Activated CD4-positive, alpha-beta T cell treated with anti-CD3 and anti-CD28 coated beads for 36 hours (primary cell): ENCODE data around the gene SMCHD1. TPM values are rescaled to one million over a fixed set of nuclear protein-coding genes. Genes with fewer than 3 reads are reported as not detected.
"Not testable (repeated sequence)": the region's sequence is repeated elsewhere in the genome, so short reads cannot be mapped to it uniquely, and the experiment has no call there.

Source experiments
- ATAC-seq: fragments of 200-7000 bp; cut with Tn5 transposase; one replicate; pipeline ENCODE4 v1.10.0; 2021; ENCODE audit warnings: mild to moderate bottlenecking, moderate library complexity
- CTCF ChIA-PET: fragments of 350-600 bp; sonication (Branson Sonifier 250); formaldehyde crosslinking; loops from one replicate; lab custom pipeline; 2021; ENCODE audit warnings: antibody characterized with exemption; lab: Charles Lee
- POLR2A ChIA-PET: fragments of 350-600 bp; sonication (Branson Sonifier 250); formaldehyde crosslinking; loops from one replicate; lab custom pipeline; 2021; ENCODE audit warnings: antibody characterized with exemption, inconsistent platforms; lab: Charles Lee
- DNase-seq: peaks from one replicate; pipeline ENCODE4 v3.0.0-alpha.2; 2020
- H3K27ac Mint-ChIP-seq: one replicate; pipeline ENCODE4 v1.8.0; 2021; ENCODE audit warnings: mixed read lengths
- H3K27me3 Mint-ChIP-seq: one replicate; pipeline ENCODE4 v1.8.0; 2021; ENCODE audit warnings: mixed read lengths
- H3K36me3 Mint-ChIP-seq: one replicate; pipeline ENCODE4 v1.8.0; 2021; ENCODE audit warnings: low read depth, mixed read lengths
- H3K4me1 Mint-ChIP-seq: one replicate; pipeline ENCODE4 v1.8.0; 2021; ENCODE audit warnings: mixed read lengths
- H3K4me3 Mint-ChIP-seq: one replicate; pipeline ENCODE4 v1.8.0; 2021; ENCODE audit warnings: mild to moderate bottlenecking, moderate library complexity, mixed read lengths
- H3K9me3 Mint-ChIP-seq: one replicate; pipeline ENCODE4 v1.8.0; 2021; ENCODE audit warnings: low read depth, mixed read lengths
- intact Hi-C, 2 experiments: fragments of 100-400 bp; cut with DNase I in 1 of 2; cut with micrococcal nuclease in 1 of 2; formaldehyde crosslinking; loops; one replicate each; pipeline versions ENCODE4 v1.14.2 to v1.15.1; 2022 to 2024; cut with DNase I, micrococcal nuclease
- total RNA-seq, 2 experiments: library from RNA; stranded (reverse); gene quantifications; one replicate each; pipeline ENCODE4 v1.2.3, GENCODE V29; 2021

The SMCHD1 gene
- total RNA-seq, 2 experiments from 2014 or later = 89.5 to 121 TPM

GRCh38 chr18:2811416-2811815 is 155.9 kb downstream of the SMCHD1 start:
- DNase-seq (no peak), ATAC-seq (no peak)
- ChIA-PET POLR2A (no interaction called here), CTCF (no interaction called here)
- H3K4me1 Mint-ChIP-seq = no peaks in the 10 kb centered on the region
- H3K27ac Mint-ChIP-seq = no peak overlapping the region
- no peak overlapping the region for H3K4me3 Mint-ChIP-seq
- intact Hi-C loops = no loop called here
- peaks cover 37% of the 10 kb centered on the region for H3K9me3 Mint-ChIP-seq
- no peaks in the 10 kb centered on the region for H3K27me3 Mint-ChIP-seq
- H3K36me3 Mint-ChIP-seq = peaks cover 12% of the 10 kb centered on the region

DNA sequence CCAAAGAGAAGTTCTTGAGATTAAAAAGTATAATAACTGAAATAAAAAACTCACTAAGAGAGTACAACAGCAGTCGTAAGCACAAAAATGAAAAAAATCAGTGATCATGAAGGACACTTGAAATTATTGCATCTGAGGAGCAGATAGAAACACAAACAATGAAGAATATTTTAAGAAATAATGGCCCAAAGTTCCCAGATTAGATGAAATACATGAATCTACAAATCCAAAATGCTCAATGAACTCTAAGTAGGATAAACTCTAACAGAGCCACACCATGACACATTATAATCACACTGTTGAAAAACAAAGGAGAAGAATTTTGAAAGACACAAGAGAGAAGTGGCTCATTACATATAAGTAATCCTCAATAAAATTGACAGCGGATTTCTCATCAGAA is 159.4 kb downstream of the SMCHD1 start:
- H3K27ac Mint-ChIP-seq = no peak overlapping the region
- intact Hi-C loops = no loop called here
- no peak for ATAC-seq
- CTCF ChIA-PET = no interaction called here
- H3K27me3 Mint-ChIP-seq = no peaks in the 10 kb centered on the region
- H3K4me1 Mint-ChIP-seq = no peaks in the 10 kb centered on the region
- no peak overlapping the region for H3K4me3 Mint-ChIP-seq
- peaks cover 35% of the 10 kb centered on the region for H3K9me3 Mint-ChIP-seq
- DNase-seq = no peak
- H3K36me3 Mint-ChIP-seq = peaks cover 5% of the 10 kb centered on the region
- POLR2A ChIA-PET = no interaction called here

DNA sequence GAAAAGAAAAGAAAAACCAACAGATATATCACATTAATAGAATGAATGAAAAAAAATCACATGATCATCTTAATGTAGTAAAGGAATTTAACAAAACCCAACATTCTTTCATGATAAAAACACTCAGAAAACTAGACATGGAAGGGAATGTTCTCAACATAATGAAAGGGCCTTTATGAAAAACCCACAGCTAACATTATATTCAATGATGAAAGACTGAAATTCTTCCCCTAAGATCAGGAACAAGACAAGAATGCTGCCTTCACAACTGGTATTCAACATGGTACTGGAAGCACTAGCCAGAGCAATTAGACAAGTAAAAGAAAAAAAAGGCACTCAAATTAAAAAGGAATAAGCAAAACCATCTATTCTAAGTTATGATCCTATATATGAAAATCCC is 162.8 kb downstream of the SMCHD1 start:
- intact Hi-C loops = no loop called here
- ChIA-PET CTCF (no interaction called here), POLR2A (no interaction called here)
- peaks cover 3% of the 10 kb centered on the region for H3K36me3 Mint-ChIP-seq
- H3K27me3 Mint-ChIP-seq = no peaks in the 10 kb centered on the region
- no peak overlapping the region for H3K27ac Mint-ChIP-seq
- no peak overlapping the region for H3K4me3 Mint-ChIP-seq
- peaks cover 17% of the 10 kb centered on the region for H3K9me3 Mint-ChIP-seq
- H3K4me1 Mint-ChIP-seq = no peaks in the 10 kb centered on the region
- no peak for DNase-seq
- ATAC-seq = no peak

- no peak overlapping the region for H3K4me3 Mint-ChIP-seq
- POLR2A ChIA-PET = no interaction called here
- no peaks in the 10 kb centered on the region for H3K4me1 Mint-ChIP-seq
- DNase-seq (no peak), ATAC-seq (no peak)
- H3K9me3 Mint-ChIP-seq = peaks cover 3% of the 10 kb centered on the region
- CTCF ChIA-PET = interaction anchor here (0.6 to 0.8 kb wide), 2 partner anchors 51 to 344 kb away, joined by 3 read pairs; no protein-coding TSS in a partner anchor
- no peaks in the 10 kb centered on the region for H3K27me3 Mint-ChIP-seq
- intact Hi-C loops = no loop called here
- no peaks in the 10 kb centered on the region for H3K36me3 Mint-ChIP-seq
- no peak overlapping the region for H3K27ac Mint-ChIP-seq
These were observed 166.2 kb downstream of the SMCHD1 start for GRCh38 chr18:2821695-2822094.

DNA sequence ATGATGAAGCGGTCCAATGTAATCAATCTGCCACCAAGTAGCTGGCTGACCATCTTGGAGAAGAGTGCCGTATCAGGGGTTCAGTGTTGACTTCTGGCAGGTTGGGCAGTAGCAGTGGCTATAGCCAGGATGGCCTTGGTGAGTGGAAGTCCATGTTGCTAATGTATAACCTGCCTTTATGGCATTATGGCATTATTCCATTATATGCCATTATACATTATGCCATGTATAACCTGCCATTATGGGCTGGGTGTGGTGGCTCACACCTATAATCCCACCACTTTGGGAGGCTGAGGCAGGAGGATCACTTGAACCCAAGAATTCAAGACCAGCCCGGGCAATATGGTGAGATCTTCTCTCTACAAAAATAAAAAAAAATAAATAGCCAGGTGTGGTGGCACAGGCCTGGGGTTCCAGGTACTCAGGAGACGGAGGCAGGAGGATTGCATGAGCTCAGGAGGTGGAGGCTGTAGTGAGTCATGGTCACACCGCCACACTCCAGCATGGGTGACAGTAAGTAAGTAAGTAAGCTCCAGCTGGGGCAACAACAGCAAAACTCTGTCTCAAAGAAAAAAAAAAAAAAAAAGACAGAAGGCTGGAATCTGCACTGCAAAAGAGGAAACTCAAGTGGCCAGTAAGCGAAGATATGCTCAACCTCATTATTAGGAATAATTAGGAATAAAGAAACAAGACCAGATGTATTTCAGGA is 166.8 kb downstream of the SMCHD1 start:
- ChIA-PET CTCF (interaction anchor here (0.6 to 0.8 kb wide), 2 partner anchors 52 to 344 kb away, joined by 3 read pairs; no protein-coding TSS in a partner anchor), POLR2A (no interaction called here)
- Mint-ChIP-seq H3K4me3 (no peak overlapping the region), H3K36me3 (no peaks in the 10 kb centered on the region), H3K27ac (no peak overlapping the region), H3K4me1 (no peaks in the 10 kb centered on the region), H3K27me3 (no peaks in the 10 kb centered on the region), H3K9me3 (peaks cover 3% of the 10 kb centered on the region)
- DNase-seq = no peak
- no peak for ATAC-seq
- intact Hi-C loops = no loop called here

- ChIA-PET POLR2A (no interaction called here), CTCF (no interaction called here)
- no peaks in the 10 kb centered on the region for H3K27me3 Mint-ChIP-seq
- peaks cover 2% of the 10 kb centered on the region for H3K9me3 Mint-ChIP-seq
- ATAC-seq (no peak), DNase-seq (no peak)
- no peak overlapping the region for H3K4me3 Mint-ChIP-seq
- no peaks in the 10 kb centered on the region for H3K4me1 Mint-ChIP-seq
- no peak overlapping the region for H3K27ac Mint-ChIP-seq
- intact Hi-C loops = no loop called here
- no peaks in the 10 kb centered on the region for H3K36me3 Mint-ChIP-seq
These were observed 167.7 kb downstream of the SMCHD1 start for GRCh38 chr18:2823202-2823601.

DNA sequence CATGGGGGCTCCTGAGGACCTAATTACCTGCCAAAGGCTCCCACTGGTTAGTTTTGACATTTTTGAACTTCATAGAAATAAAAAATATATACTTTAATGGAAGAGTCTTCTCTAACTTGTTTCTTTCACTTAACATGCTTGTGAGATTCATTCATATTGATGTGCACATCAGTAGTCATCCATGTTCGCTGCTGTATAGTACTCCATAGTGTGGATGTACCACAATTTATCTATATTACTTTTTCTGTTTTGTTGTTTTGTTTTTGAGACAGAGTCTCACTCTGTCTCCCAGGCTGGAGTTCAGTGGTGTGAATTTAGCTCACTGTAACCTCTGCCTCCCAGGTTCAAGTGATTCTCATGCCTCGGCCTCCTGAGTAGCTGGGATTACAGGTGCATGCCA is 168.4 kb downstream of the SMCHD1 start:
- ATAC-seq (no peak), DNase-seq (no peak)
- Mint-ChIP-seq H3K9me3 (no peaks in the 10 kb centered on the region), H3K27me3 (no peaks in the 10 kb centered on the region), H3K27ac (no peak overlapping the region), H3K4me1 (no peaks in the 10 kb centered on the region), H3K4me3 (no peak overlapping the region), H3K36me3 (no peaks in the 10 kb centered on the region)
- intact Hi-C loops = no loop called here
- CTCF ChIA-PET = no interaction called here
- POLR2A ChIA-PET = no interaction called here

DNA sequence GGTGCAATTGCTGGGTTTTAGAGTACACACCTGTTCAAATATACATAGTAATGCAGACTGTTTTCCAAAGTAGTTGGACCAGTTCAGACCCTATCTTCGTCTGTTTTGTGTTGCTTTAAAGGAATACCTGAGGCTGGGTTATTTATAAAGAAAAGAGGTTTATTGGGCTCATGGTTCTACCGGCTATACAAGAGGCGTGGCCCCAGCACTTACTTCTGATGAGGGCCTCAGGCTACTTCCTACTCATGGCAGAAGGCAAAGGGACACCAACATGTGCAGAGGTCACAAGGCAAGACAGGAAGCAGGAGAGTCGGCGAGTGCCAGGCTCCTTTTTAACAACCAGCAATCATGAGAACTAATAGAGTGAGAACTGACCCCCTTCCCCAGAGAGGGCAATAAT is 169.3 kb downstream of the SMCHD1 start:
- H3K27ac Mint-ChIP-seq = no peak overlapping the region
- ATAC-seq = no peak

GRCh38 chr18:2825613-2826175 is 170.2 kb downstream of the SMCHD1 start:
- intact Hi-C loops = no loop called here
- DNase-seq (no peak), ATAC-seq (no peak)
- H3K27ac Mint-ChIP-seq = no peak overlapping the region
- no peak overlapping the region for H3K4me3 Mint-ChIP-seq
- POLR2A ChIA-PET = no interaction called here
- no peaks in the 10 kb centered on the region for H3K9me3 Mint-ChIP-seq
- no peaks in the 10 kb centered on the region for H3K27me3 Mint-ChIP-seq
- CTCF ChIA-PET = interaction anchor here (0.6 kb wide), 1 partner anchor 30 kb away, joined by 3 read pairs; no protein-coding TSS in a partner anchor
- no peaks in the 10 kb centered on the region for H3K36me3 Mint-ChIP-seq
- no peaks in the 10 kb centered on the region for H3K4me1 Mint-ChIP-seq

More for the DNA sequence above, 169.3 kb downstream of the SMCHD1 start:
- intact Hi-C loops = no loop called here
- H3K9me3 Mint-ChIP-seq = no peaks in the 10 kb centered on the region
- H3K27me3 Mint-ChIP-seq = no peaks in the 10 kb centered on the region
- H3K36me3 Mint-ChIP-seq = no peaks in the 10 kb centered on the region
- POLR2A ChIA-PET = no interaction called here
- H3K4me1 Mint-ChIP-seq = no peaks in the 10 kb centered on the region
- CTCF ChIA-PET = no interaction called here
- H3K4me3 Mint-ChIP-seq = no peak overlapping the region
- DNase-seq = no peak

DNA sequence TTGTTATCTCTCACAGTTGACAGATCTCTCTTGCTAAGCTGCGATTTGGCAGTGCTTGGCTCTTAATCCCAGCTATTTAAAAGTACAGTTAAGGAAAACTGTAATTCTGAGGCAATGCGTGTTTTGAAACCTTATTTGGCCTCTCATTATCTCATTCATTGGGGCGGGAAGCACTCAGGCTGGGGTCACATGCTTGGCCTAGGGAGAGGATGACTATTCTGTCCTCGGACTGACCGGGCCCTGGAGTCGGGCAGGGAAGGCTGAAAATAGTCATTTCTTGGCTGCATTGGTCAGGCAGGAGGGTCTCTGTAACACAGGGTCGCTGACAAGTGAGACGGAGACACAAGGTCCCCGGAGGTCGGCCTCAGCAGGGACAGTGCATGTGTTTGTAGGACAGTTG is 171.1 kb downstream of the SMCHD1 start:
- CTCF ChIA-PET = interaction anchor here (0.6 kb wide), 1 partner anchor 29 kb away, joined by 3 read pairs; no protein-coding TSS in a partner anchor
- intact Hi-C loops = no loop called here
- ATAC-seq = no peak
- no peak for DNase-seq
- POLR2A ChIA-PET = no interaction called here
- Mint-ChIP-seq H3K4me3 (no peak overlapping the region), H3K9me3 (no peaks in the 10 kb centered on the region), H3K36me3 (no peaks in the 10 kb centered on the region), H3K4me1 (no peaks in the 10 kb centered on the region), H3K27ac (no peak overlapping the region), H3K27me3 (no peaks in the 10 kb centered on the region)

DNA sequence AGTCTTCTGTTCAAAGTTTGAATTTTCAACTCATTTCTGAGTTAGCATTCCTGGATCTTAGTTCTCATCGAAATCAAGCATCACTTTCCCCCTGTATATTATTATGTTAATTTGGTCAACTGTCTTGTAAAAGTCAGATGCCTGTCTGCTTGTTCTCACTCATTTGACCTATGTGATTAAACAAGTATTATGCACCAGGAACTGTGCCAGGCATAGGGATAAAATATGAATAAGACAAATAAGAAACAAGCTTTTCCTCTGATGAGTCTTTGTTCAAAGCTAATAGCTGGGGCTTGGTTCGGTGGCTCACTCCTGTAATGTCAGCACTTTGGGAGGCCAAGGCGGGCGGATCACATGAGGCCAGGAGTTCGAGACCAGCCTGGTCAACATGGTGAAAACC is 171.5 kb downstream of the SMCHD1 start:
- DNase-seq (no peak), ATAC-seq (no peak)
- no peak overlapping the region for H3K4me3 Mint-ChIP-seq
- no peaks in the 10 kb centered on the region for H3K9me3 Mint-ChIP-seq
- H3K27ac Mint-ChIP-seq = no peak overlapping the region
- CTCF ChIA-PET = no interaction called here
- intact Hi-C loops = no loop called here
- POLR2A ChIA-PET = no interaction called here
- H3K27me3 Mint-ChIP-seq = no peaks in the 10 kb centered on the region
- no peaks in the 10 kb centered on the region for H3K4me1 Mint-ChIP-seq
- no peaks in the 10 kb centered on the region for H3K36me3 Mint-ChIP-seq

DNA sequence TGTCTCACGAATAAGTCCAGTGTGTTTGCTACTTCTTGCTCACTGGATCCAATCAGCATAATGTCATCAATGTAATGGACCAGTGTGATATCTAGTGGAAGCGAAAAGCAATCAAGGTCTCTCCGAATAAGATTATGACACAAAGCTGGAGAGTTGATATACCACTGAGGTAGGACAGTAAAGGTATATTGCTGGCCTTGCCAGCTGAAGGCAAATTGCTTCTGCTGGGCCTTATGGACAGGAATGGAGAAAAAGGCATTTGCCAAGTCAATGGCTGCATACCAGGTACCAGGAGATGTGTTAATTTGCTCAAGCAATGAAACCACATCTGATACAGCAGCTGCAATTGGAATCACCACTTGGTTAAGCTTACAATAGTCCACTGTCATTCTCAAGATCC is 180.6 kb downstream of the SMCHD1 start:
- DNase-seq, H3K27ac Mint-ChIP-seq, H3K4me3 Mint-ChIP-seq, ATAC-seq, H3K4me1 Mint-ChIP-seq, H3K27me3 Mint-ChIP-seq, POLR2A ChIA-PET, H3K36me3 Mint-ChIP-seq, intact Hi-C loops: not testable (repeated sequence)
- CTCF ChIA-PET = interaction anchor here (0.8 kb wide), 1 partner anchor 97 kb away, joined by 3 read pairs; no protein-coding TSS in a partner anchor
- H3K9me3 Mint-ChIP-seq = peaks cover 14% of the 10 kb centered on the region
